Cardiac muscle cell (in vitro differentiated cells and primary cell): Measurements from ENCODE around the gene HSD11B1L. TPM values are rescaled to one million over a fixed set of nuclear protein-coding genes. Genes with fewer than 3 reads are reported as not detected.
"Not testable (repeated sequence)": the region's sequence is repeated elsewhere in the genome, so short reads cannot be mapped to it uniquely, and the experiment has no call there.

ENCODE experiments used
- DNase-seq, 2 donors: peaks; one replicate each; pipeline versions ENCODE4 v3.0.0 to v3.0.0-alpha.2; 2010 to 2017; ENCODE audit warnings: low read depth in 1 of 2, low spot score in 1 of 2
- H3K27ac ChIP-seq: fragments of 200-600 bp; sonication (generic); 2 replicates; pipeline ENCODE4 v1.5.1; 2016
- H3K27me3 ChIP-seq: fragments of 200-600 bp; sonication (generic); 2 replicates; pipeline ENCODE4 v1.6.0; 2016; ENCODE audit warnings: control low read depth
- H3K36me3 ChIP-seq: fragments of 200-600 bp; sonication (generic); 2 replicates; pipeline ENCODE4 v1.5.1; 2016; ENCODE audit warnings: control low read depth
- H3K4me1 ChIP-seq: fragments of 200-600 bp; sonication (generic); 2 replicates; pipeline ENCODE4 v1.8.1; 2017; ENCODE audit warnings: low read depth, mild to moderate bottlenecking, mixed run types
- H3K4me3 ChIP-seq: fragments of 200-600 bp; sonication (generic); 2 replicates; pipeline ENCODE4 v1.5.1; 2016; ENCODE audit warnings: mild to moderate bottlenecking
- H3K9me3 ChIP-seq: fragments of 200-600 bp; sonication (generic); 2 replicates; pipeline ENCODE4 v1.5.1; 2017; ENCODE audit warnings: low read depth, mild to moderate bottlenecking, control low read depth
- CTCF ChIP-seq: IDR thresholded peaks from 2 replicates; pipeline ENCODE4 v1.5.1; 2012; ENCODE audit warnings: low read depth, mild to moderate bottlenecking, low read length
- polyA plus RNA-seq: library from polyadenylated mRNA; unstranded; fragments of >200 nt; fragmentation: Nextera tagmentation; extraction: Ambion mirVana; gene quantifications from 2 replicates; pipeline ENCODE4 v1.2.1, GENCODE V29; 2016
- total RNA-seq: library from RNA; depleted of rRNA; stranded (reverse); fragments of >200 nt; gene quantifications from 2 replicates; pipeline ENCODE4 v1.2.3, GENCODE V29; 2016

Gene HSD11B1L
- total and polyA plus RNA-seq, 2 experiments from 2014 or later, result 61.9 to 80.5 TPM

- Histone ChIP-seq H3K27me3 (no peaks in the 10 kb centered on the region), H3K36me3 (peaks cover 38% of the 10 kb centered on the region), H3K27ac (no peak overlapping the region), H3K4me3 (no peak overlapping the region), H3K9me3 (no peaks in the 10 kb centered on the region), H3K4me1 (no peaks in the 10 kb centered on the region)
- no peak for DNase-seq
- no peak for TF ChIP-seq CTCF
Observed at GRCh38 chr19:5700455-5701092, 19.7 kb downstream of the HSD11B1L start.

- not testable (repeated sequence) for DNase-seq, H3K4me1 ChIP-seq, H3K27me3 ChIP-seq, H3K4me3 ChIP-seq, H3K27ac ChIP-seq, H3K9me3 ChIP-seq
- H3K36me3 ChIP-seq, result peaks cover 43% of the 10 kb centered on the region
Observed at GRCh38 chr19:5702053-5702410, 21.2 kb downstream of the HSD11B1L start.

GRCh38 chr19:5703819-5704818, 23.3 kb downstream of the HSD11B1L start:
- DNase-seq, result no peak
- H3K9me3 ChIP-seq, result no peaks in the 10 kb centered on the region
- no peak for TF ChIP-seq CTCF
- H3K27me3 ChIP-seq, result no peaks in the 10 kb centered on the region
- H3K27ac ChIP-seq, result no peak overlapping the region
- H3K36me3 ChIP-seq, result peaks cover 36% of the 10 kb centered on the region
- H3K4me3 ChIP-seq, result no peak overlapping the region
- no peaks in the 10 kb centered on the region for H3K4me1 ChIP-seq

- H3K27me3 ChIP-seq, result no peaks in the 10 kb centered on the region
- H3K36me3 ChIP-seq, result peaks cover 31% of the 10 kb centered on the region
- no peak for DNase-seq
- TF ChIP-seq CTCF, result no peak
- no peak overlapping the region for H3K27ac ChIP-seq
- H3K9me3 ChIP-seq, result no peaks in the 10 kb centered on the region
- H3K4me1 ChIP-seq, result no peaks in the 10 kb centered on the region
- no peak overlapping the region for H3K4me3 ChIP-seq
Observed at GRCh38 chr19:5705552-5705951, 24.7 kb downstream of the HSD11B1L start.

- Histone ChIP-seq H3K27me3 (no peaks in the 10 kb centered on the region), H3K4me1 (no peaks in the 10 kb centered on the region), H3K9me3 (no peaks in the 10 kb centered on the region), H3K36me3 (peaks cover 37% of the 10 kb centered on the region), H3K4me3 (no peak overlapping the region), H3K27ac (no peak overlapping the region)
- DNase-seq, result no peak
- no peak for TF ChIP-seq CTCF
Observed at GRCh38 chr19:5706876-5707573, 26.2 kb downstream of the HSD11B1L start.
